Astrocyte (in vitro differentiated cells and primary cell): ENCODE results near the gene EGFLAM.

ENCODE experiments used
- EZH2 ChIP-seq: IDR thresholded peaks from 2 replicates; pipeline ENCODE4 v1.6.1; 2012; ENCODE audit warnings: mild to moderate bottlenecking, low read length, inconsistent platforms; ENCODE audit not compliant: insufficient read depth
- TF ChIP-seq, protein P1 (sequence below): IDR thresholded peaks from 2 replicates; pipeline ENCODE4 v1.5.1; 2011; ENCODE audit warnings: low read depth, mild to moderate bottlenecking, inconsistent platforms, low read length, moderate library complexity; ENCODE audit not compliant: insufficient read depth

GRCh38 chr5:38458174-38458573 lies 199.8 kb downstream of the EGFLAM start:
- TF ChIP-seq, protein P1, sequence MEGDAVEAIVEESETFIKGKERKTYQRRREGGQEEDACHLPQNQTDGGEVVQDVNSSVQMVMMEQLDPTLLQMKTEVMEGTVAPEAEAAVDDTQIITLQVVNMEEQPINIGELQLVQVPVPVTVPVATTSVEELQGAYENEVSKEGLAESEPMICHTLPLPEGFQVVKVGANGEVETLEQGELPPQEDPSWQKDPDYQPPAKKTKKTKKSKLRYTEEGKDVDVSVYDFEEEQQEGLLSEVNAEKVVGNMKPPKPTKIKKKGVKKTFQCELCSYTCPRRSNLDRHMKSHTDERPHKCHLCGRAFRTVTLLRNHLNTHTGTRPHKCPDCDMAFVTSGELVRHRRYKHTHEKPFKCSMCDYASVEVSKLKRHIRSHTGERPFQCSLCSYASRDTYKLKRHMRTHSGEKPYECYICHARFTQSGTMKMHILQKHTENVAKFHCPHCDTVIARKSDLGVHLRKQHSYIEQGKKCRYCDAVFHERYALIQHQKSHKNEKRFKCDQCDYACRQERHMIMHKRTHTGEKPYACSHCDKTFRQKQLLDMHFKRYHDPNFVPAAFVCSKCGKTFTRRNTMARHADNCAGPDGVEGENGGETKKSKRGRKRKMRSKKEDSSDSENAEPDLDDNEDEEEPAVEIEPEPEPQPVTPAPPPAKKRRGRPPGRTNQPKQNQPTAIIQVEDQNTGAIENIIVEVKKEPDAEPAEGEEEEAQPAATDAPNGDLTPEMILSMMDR = no peak
- TF ChIP-seq EZH2 = no peak
